Brain microvascular endothelial cell (primary cell): ENCODE data around the gene YPEL3.
A peak's percentile ranks its signal among the peaks of the same experiment; 100 is the strongest.

Experiments
- DNase-seq: peaks from one replicate; pipeline ENCODE4 v3.0.0-alpha.2; 2020
- H3K27ac ChIP-seq: fragments of 250-450 bp; sonication (Bioruptor Pico); 2 replicates; pipeline ENCODE4 v1.5.1; 2020; ENCODE audit warnings: mild to moderate bottlenecking, moderate library complexity
- H3K27me3 ChIP-seq: fragments of 250-450 bp; sonication (Bioruptor Pico); replicated peaks from 2 replicates; pipeline ENCODE4 v1.5.1; 2020; ENCODE audit warnings: mild to moderate bottlenecking
- H3K36me3 ChIP-seq: fragments of 250-450 bp; sonication (Bioruptor Pico); replicated peaks from 2 replicates; pipeline ENCODE4 v1.5.1; 2020; ENCODE audit warnings: mild to moderate bottlenecking
- H3K4me3 ChIP-seq: 2 replicates; pipeline ENCODE4 v1.5.1; 2011; ENCODE audit warnings: low read depth, mild to moderate bottlenecking, control low read depth, low read length, moderate library complexity
- CTCF ChIP-seq: IDR thresholded peaks from 2 replicates; pipeline ENCODE4 v1.5.1; 2011; ENCODE audit warnings: low read depth, mild to moderate bottlenecking, moderate library complexity, low read length, control low read depth, inconsistent platforms; ENCODE audit errors: missing control alignments
- in situ Hi-C: cut with HindIII; loops from 2 replicates; pipeline ENCODE4 v1.10.0; 2017; ENCODE audit warnings: low sequenced_read_pairs, low pct_ligation_motif_present

The YPEL3 gene

GRCh38 chr16:30079480-30079879 is 16.5 kb downstream of the YPEL3 start:
- H3K27ac ChIP-seq = no peak overlapping the region
- H3K27me3 ChIP-seq = no peaks in the 10 kb centered on the region
- no peak for DNase-seq
- H3K4me3 ChIP-seq = no peak overlapping the region
- no peak for TF ChIP-seq CTCF
- peaks cover 60% of the 10 kb centered on the region for H3K36me3 ChIP-seq
- in situ Hi-C loops = no loop called here

GRCh38 chr16:30078744-30079143 is 17.3 kb downstream of the YPEL3 start:
- no peak for DNase-seq
- no peak overlapping the region for H3K4me3 ChIP-seq
- in situ Hi-C loops = no loop called here
- H3K36me3 ChIP-seq = peaks cover 56% of the 10 kb centered on the region
- TF ChIP-seq CTCF = no peak
- no peaks in the 10 kb centered on the region for H3K27me3 ChIP-seq
- no peak overlapping the region for H3K27ac ChIP-seq

- in situ Hi-C loops = no loop called here
- Histone ChIP-seq H3K4me3 (peak overlapping the region; percentile 96), H3K27me3 (no peaks in the 10 kb centered on the region), H3K36me3 (peaks cover 54% of the 10 kb centered on the region), H3K27ac (peak overlapping the region; percentile 84)
- TF ChIP-seq CTCF = no peak
- DNase-seq = no peak
These were observed 18.4 kb downstream of the YPEL3 start for GRCh38 chr16:30077656-30078055.

GRCh38 chr16:30076276-30076791 is 19.7 kb downstream of the YPEL3 start:
- in situ Hi-C loops = no loop called here

GRCh38 chr16:30075503-30076275 is 20.3 kb downstream of the YPEL3 start, which contains the start of gene PPP4C:
Gene PPP4C, plus strand, starts transcription at chr16:30075994. Its CDS starts 384 bp downstream, at chr16:30076378.
- Histone ChIP-seq H3K27ac (peak within 1 kb of the TSS; percentile 84), H3K4me3 (peak within 1 kb of the TSS; percentile 96), H3K36me3 (peaks cover 57% of the 10 kb centered on the region), H3K27me3 (no peaks in the 10 kb centered on the region)
- no peak for TF ChIP-seq CTCF
- in situ Hi-C loops = no loop called here
- peak; percentile 81 for DNase-seq

More at GRCh38 chr16:30076276-30076791, 19.7 kb downstream of the YPEL3 start:
- Histone ChIP-seq H3K27me3 (no peaks in the 10 kb centered on the region), H3K4me3 (peak overlapping the region; percentile 96), H3K36me3 (peaks cover 58% of the 10 kb centered on the region), H3K27ac (peak overlapping the region; percentile 84)
- DNase-seq = no peak
- TF ChIP-seq CTCF = no peak
